Measurements from ENCODE around the gene CEP43. TPM values are rescaled to one million over a fixed set of nuclear protein-coding genes. Genes with fewer than 3 reads are reported as not detected.
A peak's percentile ranks its signal among the peaks of the same experiment; 100 is the strongest.

Gene CEP43
- polyA plus RNA-seq, 4 donors, result 24.8 to 55.6 (median 36.4) TPM

DNA sequence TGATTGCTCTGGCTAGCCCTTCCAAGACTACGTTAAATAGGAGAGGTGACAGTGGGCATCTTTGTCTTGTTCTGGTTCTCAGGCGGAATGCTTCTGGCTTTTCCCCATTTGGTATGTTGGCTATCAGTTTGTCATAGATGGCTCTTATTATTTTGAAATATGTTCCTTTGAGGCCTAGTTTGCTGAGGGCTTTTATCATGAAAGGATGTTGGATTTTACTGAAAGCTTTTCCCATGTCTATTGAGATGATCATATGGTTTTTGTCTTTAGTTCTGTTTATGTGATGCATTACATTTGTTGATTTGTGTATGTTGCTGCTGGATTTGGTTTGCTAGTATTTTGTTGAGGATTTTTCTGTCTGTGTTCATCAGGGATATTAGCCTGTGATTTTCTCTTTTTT, 32.9 kb upstream of the CEP43 start:
- no peak for DNase-seq (ENCODE audit: low read depth in 4 of 4, low spot score in 2 of 4)

DNA sequence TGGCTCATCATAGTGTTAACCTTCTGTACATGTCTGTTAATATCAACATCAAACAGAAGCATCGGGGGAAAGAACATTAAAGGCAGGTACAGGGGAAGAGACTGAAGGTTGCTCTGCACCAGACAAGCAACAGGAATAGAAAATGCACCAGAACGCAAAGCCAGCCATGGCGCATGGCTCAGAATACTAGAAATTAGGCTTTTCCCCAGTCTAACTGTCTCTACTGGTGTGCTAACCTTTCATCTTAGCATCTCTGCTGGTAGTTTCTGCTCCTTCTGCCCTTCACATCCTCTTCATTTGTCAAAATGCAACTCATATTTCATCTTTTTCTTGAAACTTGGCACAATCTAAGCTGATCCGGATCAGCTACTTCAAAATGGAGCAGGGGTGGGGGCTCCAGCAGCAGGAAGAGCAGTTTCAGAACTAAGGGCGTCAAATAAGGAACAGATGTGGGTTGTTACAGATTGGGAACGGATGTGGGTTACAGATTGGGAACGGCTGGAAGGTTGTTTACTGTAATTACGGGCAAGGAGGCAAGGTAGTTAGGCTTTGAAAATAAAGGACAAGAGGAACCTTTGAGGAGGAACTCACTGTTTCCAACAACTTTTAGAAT, 29.7 kb upstream of the CEP43 start:
- no peak for DNase-seq (ENCODE audit: low read depth in 4 of 4, low spot score in 2 of 4)

DNA sequence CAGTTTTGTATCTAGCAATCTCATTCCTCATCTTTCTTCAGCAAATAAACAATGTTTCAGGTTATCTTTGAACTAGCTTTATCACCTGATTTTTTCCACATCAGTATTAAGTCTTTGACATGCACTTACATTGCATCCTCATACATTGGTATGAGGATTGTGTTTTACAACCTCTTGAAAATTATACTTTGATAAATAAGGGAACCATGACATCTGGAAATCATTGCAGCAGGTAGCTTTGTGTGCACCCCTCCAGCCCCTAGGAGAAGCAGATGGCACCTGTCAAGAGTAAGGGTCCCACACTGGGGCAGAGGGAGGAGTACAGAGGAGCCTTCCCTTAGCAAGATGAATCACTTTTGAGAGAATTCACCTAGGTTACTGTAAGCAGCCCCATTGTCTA, 29.1 kb upstream of the CEP43 start:
- no peak for DNase-seq (ENCODE audit: low read depth in 4 of 4, low spot score in 2 of 4)

DNA sequence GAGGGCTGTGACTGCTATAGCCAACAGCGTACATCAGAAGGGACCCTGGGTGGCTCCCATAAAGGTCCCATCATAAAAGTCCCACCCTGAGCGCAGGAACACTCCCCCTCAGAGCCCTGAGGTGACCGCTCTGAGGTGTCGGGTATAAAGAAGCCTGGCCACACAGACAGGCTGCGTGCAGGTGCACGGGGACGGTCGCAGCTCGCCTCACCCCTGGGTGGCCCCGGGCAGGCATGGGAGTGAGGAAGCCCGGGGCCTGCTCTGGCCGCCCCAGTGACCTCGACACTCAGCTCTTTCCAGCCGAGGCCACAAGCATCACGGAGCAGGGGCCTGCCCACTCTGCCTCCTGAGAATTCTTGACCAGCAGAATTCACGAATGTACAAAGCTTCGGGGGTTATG, 28.4 kb upstream of the CEP43 start:
- DNase-seq (ENCODE audit: low read depth in 4 of 4, low spot score in 2 of 4), result no peak

DNA sequence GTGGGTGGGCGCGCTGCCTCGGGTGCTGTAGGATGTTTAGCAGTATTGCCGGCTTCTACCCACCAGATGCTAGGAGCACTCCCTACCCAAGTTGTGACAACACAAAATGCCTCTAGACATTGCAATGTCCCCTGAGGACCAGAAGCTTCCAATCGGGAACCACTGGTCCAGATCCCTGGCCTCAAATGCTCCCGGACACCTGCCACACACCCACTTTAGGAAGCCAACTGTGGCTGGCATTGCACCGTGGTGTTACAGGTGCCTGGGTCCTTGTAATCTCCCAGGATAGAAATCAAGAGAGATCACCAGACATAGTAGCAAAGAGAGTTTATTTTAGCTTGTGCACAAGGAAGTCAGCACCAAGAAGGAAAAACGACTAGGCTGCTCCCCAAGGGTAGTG, 27.9 kb upstream of the CEP43 start:
- DNase-seq (ENCODE audit: low read depth in 4 of 4, low spot score in 2 of 4), result no peak

DNA sequence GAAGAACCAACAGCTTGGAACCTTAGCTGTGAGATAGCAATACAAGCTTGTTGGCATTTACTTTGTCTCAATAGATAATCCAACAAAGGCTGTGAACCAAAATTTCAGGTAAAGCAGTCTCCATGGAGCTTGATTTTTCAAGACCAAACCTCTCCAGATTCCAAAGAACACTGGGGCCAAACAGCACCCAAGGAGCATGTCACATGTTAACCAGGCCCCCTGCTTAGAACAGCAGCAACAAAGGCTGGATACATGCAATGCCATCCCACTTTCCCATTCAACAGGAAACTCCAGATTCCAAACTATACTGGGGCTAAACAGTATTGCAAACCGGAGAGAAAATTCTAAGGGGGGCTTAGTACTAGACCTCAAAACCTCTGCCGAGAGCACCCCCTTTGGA, 27.1 kb upstream of the CEP43 start:
- no peak for DNase-seq (ENCODE audit: low read depth in 4 of 4, low spot score in 2 of 4)

DNA sequence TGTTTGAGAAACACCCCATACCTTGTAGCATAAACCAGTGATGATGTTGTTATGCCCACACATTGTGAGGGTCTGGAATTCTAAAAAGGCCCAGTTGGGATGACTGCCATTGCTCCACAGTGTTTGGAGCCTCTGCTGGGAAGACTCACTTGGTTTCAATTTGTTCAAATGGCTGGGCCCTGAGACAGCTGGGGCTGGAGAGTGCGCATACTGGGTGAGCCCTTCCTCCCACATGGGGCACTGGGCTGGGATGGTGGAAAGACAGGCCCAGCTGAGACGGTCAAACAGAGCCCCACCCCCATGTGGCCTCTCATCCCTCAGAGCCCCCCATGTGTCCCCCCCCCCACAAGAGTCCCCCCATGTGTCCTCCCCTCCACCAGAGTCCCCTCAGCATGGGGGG, 22.6 kb upstream of the CEP43 start:
- no peak for DNase-seq (ENCODE audit: low read depth in 4 of 4, low spot score in 2 of 4)

DNA sequence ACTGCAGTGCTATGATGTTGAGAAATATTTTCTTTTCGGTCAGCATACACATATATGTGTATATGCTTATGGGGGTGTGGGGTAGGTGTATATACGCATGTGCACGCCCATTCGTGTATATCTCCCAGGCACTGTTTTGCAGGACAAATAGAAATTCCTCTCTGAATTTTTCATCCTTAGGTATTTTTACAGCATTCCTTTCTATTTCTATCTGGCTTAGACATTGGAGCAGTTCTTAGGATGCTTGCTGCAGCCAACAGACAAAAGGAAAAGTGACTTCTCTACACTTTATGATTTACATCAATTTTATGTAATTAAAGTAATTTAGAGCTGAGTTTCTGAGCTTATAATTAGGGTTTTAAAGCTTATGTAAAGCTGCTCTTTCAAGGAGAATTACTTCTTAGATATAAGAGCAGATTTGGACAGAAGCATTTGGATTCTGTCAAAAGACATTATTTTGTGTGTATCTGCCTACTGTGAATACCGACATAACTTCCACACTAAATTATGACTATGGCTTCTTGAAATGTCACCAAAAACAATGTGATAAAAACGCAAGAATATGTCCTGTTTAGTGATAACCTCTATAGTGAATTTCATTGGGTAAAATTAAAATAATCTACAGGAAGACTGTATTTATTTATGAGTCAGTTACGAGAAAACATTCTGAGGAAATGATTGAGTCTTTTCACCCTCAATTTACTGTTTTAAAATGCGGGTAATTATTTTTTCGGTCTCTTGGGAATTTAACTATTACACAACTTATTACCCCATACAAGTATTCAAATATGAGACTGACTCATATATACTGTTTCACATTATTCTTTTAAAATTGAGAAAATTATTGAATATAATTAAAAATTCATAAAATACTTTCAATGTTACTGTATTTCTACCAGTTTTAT, 21.3 kb upstream of the CEP43 start:
- no peak for DNase-seq (ENCODE audit: low read depth in 4 of 4, low spot score in 2 of 4)

DNA sequence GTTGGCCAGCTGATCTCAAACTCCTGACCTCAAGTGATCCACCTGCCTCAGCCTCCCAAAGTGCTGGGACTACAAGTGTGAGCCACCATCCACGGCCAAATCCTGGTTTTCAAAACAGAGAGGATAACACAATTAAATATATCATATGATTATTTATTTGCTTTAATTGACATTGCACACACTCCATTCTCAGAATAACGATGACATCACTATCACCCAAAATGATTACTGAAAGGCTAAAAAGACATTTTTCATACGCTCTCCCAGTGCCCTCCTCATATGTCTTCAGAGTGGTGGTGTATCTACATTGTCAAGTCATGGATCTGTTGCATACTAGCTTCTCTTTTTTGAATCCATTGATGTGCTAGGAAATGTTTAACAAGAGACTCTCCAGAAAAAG, 18.5 kb upstream of the CEP43 start:
- DNase-seq (ENCODE audit: low read depth in 4 of 4, low spot score in 2 of 4), result no peak

DNA sequence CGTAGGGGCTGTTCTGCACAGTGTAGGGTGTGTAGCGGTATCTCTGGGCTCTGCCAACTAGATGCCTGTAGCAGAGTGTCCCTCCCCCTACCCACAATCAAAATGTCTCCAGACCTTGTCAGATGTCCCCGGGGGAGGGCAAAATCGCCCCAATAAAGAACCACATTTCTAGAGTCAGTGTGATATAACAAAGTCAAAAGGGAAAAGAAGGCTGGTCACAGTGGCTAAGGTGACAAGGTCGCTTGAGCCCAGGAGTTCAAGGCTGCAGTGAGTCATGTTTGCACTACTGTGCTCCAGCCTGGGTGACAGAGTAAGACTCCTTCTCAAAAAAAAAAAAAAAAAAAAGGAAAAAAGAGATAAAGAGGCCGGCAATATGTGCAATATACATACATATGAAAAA, 11.7 kb upstream of the CEP43 start:
- DNase-seq (ENCODE audit: low read depth in 4 of 4, low spot score in 2 of 4), result no peak

DNA sequence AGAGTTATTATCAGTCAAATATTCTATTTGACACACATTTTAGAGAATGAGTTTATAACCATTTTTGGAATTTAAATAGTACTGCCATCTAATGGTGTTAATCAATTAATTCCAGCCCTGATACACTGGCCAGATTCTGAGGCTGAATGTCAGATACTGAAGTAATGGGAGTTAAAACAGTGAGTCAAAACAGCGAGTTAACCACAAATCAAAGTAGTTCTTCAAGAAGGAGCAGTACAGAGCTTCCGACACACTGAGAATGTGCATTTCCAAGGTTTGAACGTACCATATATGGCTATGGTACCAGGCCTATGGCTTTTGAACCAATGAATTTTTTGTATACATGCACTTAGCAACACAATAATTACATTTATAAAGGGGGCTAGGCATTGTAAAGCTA, 11.3 kb upstream of the CEP43 start:
- no peak for DNase-seq (ENCODE audit: low read depth in 4 of 4, low spot score in 2 of 4)

DNA sequence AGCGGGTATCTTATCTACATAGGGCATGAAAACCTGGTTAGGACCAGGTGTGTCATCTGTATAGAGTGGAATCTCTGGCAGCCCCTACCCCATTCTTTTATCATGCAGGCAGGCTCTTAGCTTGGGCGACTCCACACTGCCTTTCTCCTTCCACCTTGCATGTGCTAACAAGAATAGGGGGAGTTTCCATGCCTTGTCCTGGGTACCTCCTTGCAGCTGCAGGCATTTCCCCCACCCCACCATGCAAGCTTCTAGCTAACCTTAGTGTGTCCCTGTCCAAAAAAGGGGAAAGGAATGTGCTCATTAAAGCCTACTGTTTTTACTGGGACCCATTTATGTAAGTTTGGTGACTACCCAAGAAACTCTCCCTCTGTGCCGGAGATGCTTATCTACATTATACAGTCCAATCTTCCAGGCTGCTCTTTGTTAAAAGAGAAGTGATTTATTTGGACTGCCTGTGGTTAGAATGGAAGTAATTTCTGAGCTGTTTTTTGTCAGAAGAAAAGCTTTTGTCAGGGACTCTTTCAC, 10.5 kb upstream of the CEP43 start:
- DNase-seq (ENCODE audit: low read depth in 4 of 4, low spot score in 2 of 4), result no peak

DNA sequence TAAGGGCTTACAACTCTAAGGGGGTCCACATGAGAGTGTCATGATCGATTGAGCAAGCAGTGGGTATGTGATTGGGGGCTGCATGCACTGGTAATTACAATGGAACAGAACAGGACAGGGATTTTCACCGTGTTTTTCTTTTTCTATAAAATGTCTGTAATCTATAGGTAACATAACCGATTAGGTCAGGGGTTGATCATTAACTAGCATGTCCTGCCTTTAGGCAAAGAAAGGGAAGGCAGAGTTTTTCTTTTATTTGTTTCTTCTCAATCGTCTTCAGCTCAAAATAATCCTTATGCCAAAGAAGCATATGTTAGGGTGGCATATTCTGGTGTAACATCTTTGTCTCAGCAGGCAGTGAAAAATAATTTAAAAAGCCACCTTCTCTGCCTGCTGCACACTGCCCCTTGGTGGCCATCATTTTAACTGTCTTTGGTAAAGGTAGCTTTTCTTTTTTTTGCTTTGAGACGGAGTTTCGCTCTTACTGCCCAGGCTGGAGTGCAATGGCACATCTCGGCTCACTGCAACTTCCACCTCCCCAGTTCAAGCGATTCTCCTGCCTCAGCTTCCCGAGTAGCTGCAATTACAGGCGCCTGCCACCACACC, 9.7 kb upstream of the CEP43 start:
- no peak for DNase-seq (ENCODE audit: low read depth in 4 of 4, low spot score in 2 of 4)

DNA sequence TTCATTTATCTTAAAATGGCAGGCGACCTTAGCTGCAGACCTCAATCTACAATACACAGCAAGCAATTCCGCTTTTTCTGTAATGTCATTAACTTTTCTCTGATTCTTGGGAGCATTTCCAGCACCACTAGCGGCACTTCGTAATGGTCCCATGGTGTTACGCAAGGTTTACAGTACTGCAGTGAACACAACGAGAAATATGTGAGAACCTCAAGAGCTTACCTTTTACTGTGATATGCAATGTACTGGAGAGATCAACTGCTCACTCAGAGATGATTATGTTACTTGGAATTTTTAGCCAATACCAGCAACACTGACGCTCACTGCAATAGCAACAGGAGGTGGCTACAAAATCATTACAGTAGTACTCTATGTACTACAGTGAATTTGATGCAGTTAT, 2.8 kb upstream of the CEP43 start:
- no peak for DNase-seq (ENCODE audit: low read depth in 4 of 4, low spot score in 2 of 4)

DNA sequence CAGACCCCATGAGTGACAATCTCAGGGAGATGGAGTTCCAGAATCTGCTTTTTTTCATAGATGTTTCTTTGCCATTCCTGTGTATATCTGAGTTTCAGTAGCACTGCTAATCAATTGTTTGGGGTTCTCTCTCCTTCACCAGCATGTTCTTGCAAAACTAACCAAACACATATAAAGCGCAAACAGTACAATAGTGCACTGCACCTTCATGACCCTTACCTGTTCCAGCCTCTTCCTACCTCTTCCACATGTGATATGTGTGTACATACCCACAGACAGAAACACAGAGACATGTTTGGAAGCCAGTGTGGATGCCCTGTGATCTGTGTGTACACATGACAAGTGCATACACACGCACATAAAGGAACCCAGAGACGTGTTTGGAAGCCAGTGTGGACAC, 1.8 kb upstream of the CEP43 start:
- DNase-seq (ENCODE audit: low read depth in 4 of 4, low spot score in 2 of 4), result no peak

DNA sequence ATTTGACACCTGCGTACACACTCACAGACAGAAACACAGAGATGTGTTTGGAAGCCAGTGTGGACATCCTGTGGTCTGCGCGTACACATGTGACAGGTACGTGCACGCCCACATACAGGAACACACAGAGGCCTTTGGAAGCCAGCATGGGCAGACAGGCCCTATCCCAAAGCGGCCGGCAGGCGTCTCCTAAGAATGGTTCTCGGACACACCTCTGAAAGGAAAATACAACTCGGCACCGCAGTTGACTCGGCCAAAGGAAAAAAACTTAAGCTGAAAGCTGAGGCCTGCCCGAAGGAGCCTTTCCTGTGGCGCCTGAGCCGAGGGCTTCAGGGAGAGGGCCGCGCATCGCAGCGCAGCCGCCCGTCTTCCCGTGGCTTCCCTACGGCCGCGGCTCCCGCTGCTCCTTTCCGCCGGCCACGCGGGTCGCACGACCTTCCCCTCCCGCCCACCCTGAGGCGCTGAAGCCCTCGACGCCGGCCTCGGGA, 1.4 kb upstream of the CEP43 start:
- peak in 1 of 4 donors; percentile 46 for DNase-seq (ENCODE audit: low read depth in 4 of 4, low spot score in 2 of 4)

DNA sequence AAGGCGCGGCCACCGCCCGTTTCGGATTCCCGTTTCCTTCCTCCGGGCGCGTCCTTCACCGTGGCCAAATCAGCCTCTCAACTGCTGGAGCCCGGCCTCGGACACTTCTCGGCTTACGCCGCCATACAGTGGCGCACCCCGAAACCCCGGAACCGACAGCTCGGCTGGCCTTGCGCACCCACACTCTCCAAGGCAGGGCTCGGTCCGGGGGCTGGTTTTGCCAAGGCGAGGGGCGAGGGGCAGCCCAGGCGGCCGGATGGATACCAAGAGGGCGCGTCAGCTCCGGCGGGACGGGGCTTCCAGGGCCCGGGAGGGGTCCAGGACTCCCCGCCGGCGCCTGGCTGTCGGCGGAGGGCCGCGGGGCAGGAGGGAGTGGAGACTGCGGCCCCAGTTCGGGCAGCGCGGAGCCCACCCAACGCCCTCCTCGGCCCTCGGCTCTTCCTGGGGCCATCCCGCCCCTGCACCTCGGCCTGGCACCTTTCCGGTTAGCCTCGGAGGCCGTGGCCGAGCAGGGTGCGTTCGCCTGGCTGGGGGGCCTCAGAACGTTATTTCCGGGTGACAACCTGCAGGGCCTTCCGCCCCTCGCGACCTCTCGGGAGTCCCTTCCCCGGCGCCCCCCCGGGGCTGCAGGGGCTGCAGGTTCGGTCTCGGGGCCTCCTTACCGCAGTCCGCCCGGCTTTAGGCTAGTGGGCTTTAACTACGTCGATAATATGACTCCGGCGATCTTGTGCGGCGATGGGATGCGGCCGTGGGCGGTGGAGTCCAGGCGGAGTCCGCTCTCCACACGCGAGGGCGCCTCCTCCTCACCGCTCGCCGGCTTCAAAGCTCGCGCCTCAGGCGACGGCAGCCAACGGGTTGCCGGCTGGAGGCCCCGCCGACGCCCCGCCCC, 697 bp upstream of the CEP43 start:
- no peak for DNase-seq (ENCODE audit: low read depth in 4 of 4, low spot score in 2 of 4)

DNA sequence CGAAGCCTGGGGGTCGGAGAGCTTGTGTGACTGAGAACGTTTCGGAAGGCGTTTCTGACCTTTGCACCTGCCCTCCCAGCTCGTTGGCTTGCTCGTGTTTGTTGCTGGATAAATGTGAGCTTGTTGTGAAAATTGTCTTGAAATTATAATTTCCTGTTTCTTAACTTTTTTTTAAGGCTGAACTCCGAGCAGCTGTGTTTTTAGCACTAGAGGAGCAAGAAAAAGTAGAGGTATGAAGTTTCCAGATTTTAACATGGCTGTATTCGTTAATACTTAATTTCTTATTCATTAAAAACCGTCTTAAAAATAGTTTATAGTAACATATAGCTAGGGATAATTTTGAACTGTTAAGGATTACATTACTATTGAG, 672 bp downstream of the CEP43 start:
- no peak for DNase-seq (ENCODE audit: low read depth in 4 of 4, low spot score in 2 of 4)

DNA sequence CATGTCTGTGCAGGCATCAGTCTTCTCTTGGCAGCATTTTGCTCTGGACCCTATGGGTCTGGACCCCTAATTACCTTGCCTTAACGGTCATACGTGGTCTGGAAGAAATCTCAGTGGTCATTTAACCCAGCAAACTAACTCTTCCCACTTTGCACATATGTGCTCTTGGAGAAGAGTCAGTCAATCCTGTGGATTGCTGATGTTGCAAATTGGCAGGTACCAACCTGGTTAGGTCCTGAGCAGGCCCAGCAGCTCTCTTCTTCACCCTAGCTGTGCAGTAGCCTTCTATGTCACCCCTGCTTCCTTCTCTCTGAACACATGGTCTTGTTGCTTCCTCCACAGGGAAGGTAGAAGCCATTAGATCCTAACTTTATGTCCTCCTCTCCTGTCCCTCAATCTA, 1.6 kb downstream of the CEP43 start:
- no peak for DNase-seq (ENCODE audit: low read depth in 4 of 4, low spot score in 2 of 4)

DNA sequence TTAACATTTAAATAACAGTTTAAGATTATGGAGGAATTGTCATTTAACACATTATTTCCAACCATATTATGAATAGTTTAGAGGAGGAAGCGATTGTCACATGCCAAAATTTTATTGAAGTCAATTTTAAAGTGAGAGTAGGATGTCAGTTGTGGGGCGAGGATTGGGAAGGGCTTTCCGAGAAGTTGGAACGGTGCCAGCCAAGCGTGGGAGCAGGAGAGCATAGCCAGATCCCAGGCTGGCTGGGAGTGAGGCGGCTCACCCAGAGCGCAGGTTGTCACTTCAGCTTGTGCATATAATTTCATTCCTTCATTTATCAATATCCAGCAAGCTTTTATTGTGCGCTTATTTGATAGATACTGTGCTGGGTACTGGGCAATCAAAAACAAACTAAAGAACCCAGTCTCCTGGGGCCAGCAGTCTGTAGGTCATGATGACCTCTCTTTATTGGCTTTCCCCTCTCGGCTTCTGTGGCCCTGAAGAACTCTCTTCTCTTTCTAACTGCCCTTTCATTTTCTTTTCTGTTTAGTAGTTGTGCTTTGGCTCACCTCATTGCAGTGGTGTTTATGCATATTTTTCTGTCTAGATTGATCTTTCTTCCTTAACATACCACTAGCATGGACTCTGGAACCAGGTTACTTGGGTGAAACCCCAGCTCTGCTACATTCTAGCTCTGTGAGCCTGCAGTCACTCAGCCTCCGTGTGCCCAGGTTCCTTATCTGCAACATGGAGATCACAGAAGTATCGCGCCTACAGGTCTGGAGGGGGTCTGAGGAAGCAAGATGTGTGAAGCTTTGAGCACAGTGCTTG, 6.4 kb downstream of the CEP43 start:
- DNase-seq (ENCODE audit: low read depth in 4 of 4, low spot score in 2 of 4), result no peak

Data from left renal cortex interstitium (tissue), 4 donors.